22Rv1 (cell line): ENCODE data around the gene PRTFDC1.

Experiments used
- H3K27ac ChIP-seq: fragments of 450-650 bp; 2 replicates; pipeline ENCODE4 v1.5.1; 2017
- ZFX ChIP-seq: fragments of 450-650 bp; IDR thresholded peaks from 2 replicates; pipeline ENCODE4 v1.6.1; 2017; ENCODE audit warnings: antibody characterized with exemption, borderline replicate concordance
- TF ChIP-seq, protein P1 (sequence below): fragments of 450-650 bp; IDR thresholded peaks from 2 replicates; pipeline ENCODE4 v1.5.1; 2017; ENCODE audit warnings: mild to moderate bottlenecking

The PRTFDC1 gene

DNA sequence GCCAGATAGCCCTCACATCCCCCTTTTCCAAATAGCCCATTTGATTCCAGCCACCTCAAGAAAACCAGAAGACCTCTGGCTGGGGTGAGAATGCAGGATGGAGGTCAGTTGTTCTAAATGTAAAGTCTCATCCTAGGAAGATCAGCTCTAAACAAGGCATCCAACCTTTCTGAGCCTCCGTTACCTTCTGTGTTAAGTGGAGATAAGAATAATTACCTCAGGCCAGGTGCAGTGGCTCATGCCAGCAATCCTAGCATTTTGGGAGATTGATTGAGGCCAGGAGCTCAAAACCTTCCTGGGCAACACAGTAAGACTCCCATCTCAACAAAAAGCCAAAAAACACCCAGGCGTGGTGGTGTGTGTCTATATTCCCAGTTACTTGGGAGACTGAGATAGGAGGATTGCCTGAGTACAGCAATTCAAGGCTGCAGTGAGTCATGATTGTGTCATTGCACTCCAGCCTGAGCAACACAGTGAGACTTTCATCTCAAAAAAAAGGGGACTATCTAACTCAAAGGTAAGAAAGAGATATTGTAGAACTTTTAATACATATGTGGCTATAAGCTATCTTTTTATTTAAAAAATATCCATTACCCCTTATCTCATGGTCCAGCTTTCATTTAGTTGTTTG lies 43.5 kb downstream of the PRTFDC1 start:
- H3K27ac ChIP-seq, result no peak overlapping the region
- TF ChIP-seq, protein P1, sequence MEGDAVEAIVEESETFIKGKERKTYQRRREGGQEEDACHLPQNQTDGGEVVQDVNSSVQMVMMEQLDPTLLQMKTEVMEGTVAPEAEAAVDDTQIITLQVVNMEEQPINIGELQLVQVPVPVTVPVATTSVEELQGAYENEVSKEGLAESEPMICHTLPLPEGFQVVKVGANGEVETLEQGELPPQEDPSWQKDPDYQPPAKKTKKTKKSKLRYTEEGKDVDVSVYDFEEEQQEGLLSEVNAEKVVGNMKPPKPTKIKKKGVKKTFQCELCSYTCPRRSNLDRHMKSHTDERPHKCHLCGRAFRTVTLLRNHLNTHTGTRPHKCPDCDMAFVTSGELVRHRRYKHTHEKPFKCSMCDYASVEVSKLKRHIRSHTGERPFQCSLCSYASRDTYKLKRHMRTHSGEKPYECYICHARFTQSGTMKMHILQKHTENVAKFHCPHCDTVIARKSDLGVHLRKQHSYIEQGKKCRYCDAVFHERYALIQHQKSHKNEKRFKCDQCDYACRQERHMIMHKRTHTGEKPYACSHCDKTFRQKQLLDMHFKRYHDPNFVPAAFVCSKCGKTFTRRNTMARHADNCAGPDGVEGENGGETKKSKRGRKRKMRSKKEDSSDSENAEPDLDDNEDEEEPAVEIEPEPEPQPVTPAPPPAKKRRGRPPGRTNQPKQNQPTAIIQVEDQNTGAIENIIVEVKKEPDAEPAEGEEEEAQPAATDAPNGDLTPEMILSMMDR, result no peak
- TF ChIP-seq ZFX, result no peak

- TF ChIP-seq, protein P1, result no peak
- no peak for TF ChIP-seq ZFX
- H3K27ac ChIP-seq, result no peak overlapping the region
These were observed 44.5 kb downstream of the PRTFDC1 start for GRCh38 chr10:24907956-24908355.

GRCh38 chr10:24906372-24906771 lies 46.0 kb downstream of the PRTFDC1 start:
- no peak for TF ChIP-seq ZFX
- TF ChIP-seq, protein P1, result no peak
- H3K27ac ChIP-seq, result no peak overlapping the region

- TF ChIP-seq ZFX, result no peak
- TF ChIP-seq, protein P1, result no peak
- H3K27ac ChIP-seq, result no peak overlapping the region
These were observed 47.6 kb downstream of the PRTFDC1 start for GRCh38 chr10:24904824-24905223.

- H3K27ac ChIP-seq, result no peak overlapping the region
- TF ChIP-seq, protein P1, result no peak
- no peak for TF ChIP-seq ZFX
These were observed 50.0 kb downstream of the PRTFDC1 start for GRCh38 chr10:24902400-24902728.

DNA sequence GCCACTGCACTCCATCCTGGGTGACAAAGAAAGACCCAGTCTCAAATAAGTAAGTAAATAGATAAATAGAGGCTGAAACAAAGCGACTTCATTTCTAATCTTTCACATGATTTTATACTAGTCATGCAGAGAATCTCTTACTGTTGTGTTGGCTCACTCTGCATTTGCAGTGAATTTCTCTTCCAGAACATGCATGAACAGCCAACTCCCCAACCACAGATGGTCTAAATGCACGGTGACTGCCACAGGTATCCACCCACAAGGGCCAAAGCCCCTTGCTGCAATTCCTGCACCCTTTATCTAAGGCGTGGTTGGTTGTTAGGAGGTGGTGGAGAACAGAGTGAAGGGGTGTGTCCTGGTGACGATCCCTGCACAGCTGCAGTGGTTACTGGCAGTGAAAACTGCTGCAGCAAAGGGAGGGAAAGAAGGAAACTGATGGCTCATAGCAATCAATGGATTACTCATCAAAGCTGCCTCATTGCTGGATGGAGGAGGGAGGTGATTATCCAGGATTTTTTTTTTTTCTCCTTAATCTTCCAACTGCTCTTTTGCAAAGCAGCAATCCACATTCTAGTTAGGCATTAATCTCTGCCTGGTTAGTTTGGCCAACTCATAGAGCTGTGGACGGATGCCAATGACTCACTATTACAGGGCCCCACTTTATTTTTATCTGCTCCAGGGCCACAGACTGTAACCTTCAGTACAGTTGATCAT lies 50.6 kb downstream of the PRTFDC1 start:
- H3K27ac ChIP-seq, result no peak overlapping the region
- TF ChIP-seq, protein P1, result no peak
- no peak for TF ChIP-seq ZFX

- H3K27ac ChIP-seq, result no peak overlapping the region
- TF ChIP-seq, protein P1, result no peak
- no peak for TF ChIP-seq ZFX
These were observed 51.3 kb downstream of the PRTFDC1 start for GRCh38 chr10:24900888-24901685.
